GM19438 (cell line): Measurements from ENCODE around the gene MECP2.

Experiments used
- ATAC-seq: cut with Tn5 transposase; IDR thresholded peaks from one replicate; pipeline ENCODE4 v1.9.1; 2021; ENCODE audit warnings: low read depth; ENCODE audit not compliant: unreplicated experiment

The MECP2 gene

DNA sequence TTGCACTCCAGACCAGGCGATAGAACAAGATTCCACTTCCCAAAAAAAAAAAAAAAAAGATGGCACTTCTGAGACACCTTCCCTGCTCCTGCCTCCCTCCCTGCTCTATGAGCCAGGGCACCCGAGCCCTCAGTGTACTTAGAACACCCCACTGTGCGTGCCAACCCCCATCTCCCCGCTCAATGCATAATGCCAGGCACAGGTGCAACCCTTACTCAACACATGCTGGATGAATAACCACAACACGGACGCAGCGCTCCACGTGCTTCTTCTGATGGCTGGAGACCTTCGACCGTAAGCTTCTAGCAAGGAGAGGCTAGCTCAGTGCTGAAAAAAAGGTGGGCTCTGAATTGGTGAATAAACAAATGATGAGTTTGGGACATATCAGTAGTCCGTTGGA, 57.9 kb downstream of the MECP2 start:
- no peak for ATAC-seq

DNA sequence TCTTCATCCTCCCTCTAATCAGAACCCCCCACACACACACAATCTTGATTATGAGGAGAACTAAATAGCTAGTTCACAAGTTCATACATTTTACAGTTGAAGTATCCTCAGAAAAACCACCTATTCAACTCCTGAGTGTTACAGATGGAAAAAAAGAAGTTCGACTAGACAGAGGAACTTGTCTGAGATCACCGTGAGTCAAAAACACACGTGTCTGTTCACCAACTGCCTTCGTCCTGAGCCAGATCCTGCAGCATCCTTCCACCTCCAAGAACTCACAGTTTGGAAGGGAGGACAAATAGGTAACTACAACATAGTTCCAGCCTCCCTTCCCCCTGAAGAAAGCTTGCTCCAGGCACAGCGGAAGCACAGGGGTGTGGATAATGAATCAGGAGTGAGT, 58.9 kb downstream of the MECP2 start:
- ATAC-seq, result no peak

DNA sequence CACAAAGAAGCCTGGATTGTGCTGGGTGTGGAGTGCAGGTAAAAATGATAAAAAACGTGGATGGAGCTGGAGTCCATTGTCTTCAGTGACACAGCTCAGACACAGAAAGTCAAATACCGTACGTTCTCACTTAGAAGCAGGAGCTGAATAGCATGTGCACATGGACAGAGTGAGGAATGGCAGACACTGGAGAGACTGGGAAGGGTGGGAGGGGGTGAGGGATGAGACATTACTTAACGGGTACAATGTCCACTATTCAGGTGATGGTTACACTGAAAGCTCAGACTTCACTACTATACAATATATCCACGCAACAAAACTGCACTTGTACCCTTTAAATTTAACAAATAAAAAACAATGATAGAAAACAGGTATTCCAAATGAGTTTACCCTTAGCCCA, 59.8 kb downstream of the MECP2 start:
- ATAC-seq, result no peak

DNA sequence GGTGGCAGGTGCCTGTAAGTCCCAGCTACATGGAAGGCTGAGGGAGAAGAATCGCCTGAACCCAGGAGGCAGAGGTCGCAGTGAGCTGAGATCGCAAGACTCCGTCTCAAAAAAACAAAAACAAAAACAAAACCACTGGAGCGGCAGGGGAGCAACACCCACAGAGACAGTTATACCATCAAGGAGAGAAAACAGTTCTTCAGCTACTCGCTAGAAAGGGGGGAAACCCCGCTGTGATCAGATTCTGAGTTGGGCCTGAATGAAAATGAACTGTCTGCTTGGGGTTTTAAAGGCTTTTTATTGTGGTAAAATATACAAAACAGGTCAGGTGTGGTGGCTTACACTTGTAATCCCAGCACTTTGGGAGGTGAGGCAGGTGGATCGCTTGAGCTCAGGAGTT, 61.0 kb downstream of the MECP2 start:
- no peak for ATAC-seq

DNA sequence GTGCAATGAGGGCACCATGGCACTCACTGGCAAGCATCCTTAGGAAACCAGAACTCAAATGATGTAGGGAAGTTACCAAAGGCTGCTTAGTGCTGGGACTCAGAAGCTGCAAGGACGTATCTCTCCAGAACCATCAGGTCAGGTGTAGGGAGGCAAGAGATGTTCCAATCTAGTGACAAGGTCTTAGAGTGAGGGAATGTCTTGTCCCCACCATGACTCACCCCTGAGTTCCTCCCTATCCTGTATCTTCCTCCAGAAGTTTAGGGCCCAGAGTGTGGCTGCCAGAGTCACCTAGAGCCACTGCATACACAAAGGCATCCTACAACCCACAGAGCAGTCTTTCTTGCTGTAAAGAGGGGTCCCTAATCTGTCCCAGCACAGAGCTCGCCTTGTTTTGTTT, 63.7 kb downstream of the MECP2 start:
- no peak for ATAC-seq

DNA sequence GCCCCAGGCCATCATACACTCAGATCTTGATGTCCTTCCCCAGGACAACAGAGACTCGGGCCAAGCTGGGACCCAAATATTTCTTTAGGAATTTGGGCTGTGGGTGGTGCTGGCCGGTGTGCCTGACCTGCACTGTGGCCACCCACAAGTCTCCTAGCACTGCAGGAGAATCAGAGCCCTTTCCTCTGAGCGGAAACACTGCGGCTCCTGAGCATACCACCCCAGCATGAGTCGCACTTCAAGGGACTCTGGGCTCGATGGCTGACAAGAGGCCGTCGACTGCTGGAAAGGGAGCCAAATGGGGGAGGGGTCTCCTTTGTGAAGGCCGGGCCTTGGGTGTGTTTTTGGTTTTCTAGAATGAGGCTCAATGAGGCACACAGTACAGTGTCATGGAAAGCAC, 64.9 kb downstream of the MECP2 start:
- ATAC-seq, result no peak

DNA sequence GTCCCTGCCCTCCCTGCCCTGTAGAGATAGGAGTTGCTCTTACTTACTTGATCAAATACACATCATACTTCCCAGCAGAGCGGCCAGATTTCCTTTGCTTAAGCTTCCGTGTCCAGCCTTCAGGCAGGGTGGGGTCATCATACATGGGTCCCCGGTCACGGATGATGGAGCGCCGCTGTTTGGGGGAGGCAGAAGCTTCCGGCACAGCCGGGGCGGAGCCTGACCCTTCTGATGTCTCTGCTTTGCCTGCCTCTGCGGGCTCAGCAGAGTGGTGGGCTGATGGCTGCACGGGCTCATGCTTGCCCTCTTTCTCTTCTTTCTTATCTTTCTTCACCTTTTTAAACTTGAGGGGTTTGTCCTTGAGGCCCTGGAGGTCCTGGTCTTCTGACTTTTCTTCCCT, 65.4 kb downstream of the MECP2 start:
- no peak for ATAC-seq

DNA sequence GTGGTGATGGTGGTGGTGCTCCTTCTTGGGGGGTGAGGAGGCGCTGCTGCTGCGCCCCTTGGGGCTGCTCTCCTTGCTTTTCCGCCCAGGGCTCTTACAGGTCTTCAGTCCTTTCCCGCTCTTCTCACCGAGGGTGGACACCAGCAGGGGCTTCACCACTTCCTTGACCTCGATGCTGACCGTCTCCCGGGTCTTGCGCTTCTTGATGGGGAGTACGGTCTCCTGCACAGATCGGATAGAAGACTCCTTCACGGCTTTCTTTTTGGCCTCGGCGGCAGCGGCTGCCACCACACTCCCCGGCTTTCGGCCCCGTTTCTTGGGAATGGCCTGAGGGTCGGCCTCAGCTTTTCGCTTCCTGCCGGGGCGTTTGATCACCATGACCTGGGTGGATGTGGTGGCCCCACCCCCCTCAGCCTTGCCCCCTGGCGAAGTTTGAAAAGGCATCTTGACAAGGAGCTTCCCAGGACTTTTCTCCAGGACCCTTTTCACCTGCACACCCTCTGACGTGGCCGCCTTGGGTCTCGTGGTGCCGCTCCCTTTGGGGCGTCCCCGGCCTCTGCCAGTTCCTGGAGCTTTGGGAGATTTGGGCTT, 66.7 kb downstream of the MECP2 start:
- ATAC-seq, result no peak

DNA sequence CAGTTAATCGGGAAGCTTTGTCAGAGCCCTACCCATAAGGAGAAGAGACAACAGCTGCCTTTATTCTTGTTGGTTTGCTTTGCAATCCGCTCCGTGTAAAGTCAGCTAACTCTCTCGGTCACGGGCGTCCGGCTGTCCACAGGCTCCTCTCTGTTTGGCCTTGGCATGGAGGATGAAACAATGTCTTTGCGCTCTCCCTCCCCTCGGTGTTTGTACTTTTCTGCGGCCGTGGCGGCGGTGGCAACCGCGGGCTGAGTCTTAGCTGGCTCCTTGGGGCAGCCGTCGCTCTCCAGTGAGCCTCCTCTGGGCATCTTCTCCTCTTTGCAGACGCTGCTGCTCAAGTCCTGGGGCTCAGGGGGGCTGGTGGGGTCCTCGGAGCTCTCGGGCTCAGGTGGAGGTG, 67.3 kb downstream of the MECP2 start:
- ATAC-seq, result no peak

DNA sequence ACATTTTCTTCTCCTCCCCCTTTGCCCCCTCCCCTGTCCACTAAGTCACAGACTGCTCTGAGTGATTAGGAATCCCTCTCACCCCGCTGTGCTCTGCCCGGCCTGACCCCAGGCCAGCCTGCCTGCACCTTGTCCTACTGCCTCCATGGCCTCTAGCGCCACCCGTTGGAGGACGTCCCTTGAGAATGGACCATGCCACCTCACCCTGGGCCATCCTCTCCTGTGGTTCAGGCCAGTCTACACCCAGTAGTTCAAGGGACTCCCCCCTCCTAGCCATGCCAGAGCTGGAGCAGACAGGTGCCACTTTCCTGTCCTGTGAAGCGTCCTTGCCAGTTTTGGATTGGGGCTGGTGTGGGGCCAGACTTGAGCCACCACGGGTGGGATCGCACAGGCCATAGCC, 68.1 kb downstream of the MECP2 start:
- no peak for ATAC-seq

DNA sequence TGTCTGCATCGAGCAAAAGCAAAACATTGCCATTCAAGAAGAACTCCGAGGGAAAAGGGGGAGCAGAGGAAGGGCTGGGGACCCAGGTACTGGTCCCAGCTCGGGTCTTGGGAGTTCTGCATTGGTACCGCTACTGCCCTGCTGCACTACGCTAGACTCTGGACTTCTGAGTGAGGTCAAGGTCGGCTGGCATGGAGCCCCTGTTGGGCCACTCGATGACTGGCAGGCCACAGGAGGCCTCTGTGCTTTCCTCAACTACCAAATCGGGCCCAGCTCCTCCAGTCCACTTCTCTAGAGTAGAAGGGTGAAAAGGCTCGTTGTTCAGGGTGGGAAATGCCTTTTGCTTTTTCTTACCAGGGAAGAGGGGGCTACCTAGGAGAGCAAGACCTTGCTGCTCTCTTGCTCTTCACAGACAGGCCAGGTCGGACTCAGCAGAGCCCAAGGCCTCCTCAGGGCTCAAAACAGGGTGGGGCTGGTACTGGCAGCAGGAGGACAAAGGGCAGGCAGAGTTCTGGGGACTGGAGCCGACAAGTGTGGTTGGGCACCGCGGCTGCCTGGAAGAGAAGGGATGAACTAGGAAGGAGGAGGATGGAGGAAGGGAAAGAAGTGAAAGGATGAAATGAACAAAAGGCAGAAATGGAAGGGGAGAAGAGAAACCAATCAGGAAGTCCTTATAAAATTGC, 68.9 kb downstream of the MECP2 start:
- no peak for ATAC-seq

DNA sequence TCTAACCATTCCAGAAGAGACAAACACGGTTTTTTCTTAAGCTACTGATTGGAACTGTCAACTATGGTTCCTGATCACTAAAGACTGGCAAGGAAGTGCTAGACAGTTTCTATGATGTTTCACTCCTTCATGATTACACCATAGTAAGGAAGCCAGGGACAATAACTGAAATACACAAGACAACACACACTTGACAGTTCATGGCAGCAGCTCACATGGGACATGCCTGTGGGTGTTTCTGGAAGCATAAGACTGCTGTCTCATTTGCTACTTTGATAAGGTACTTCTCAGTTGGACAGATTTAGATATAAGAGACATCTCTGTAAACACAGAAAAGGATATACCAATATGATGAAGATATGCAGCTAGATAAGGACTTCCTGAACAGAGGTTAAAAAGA, 69.5 kb downstream of the MECP2 start:
- no peak for ATAC-seq

DNA sequence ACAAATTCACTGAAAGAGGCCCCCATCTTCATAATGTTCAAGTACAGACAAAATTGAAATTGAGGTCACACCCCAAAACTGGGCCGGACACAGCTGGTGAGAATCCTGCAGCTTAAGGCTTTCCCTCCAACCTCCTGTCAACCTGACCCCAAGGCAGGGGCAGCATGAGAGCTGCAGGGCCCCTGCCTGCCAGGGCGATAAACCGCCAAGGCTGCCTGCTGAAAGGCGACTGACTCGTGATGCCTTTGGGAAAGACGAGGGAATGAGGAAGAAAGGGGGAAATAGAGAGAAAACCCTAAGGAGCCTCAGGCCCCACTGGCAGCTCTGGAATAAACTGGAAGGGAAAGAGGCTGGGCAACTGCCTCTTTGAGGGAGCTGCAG, 70.5 kb downstream of the MECP2 start:
- ATAC-seq, result no peak

DNA sequence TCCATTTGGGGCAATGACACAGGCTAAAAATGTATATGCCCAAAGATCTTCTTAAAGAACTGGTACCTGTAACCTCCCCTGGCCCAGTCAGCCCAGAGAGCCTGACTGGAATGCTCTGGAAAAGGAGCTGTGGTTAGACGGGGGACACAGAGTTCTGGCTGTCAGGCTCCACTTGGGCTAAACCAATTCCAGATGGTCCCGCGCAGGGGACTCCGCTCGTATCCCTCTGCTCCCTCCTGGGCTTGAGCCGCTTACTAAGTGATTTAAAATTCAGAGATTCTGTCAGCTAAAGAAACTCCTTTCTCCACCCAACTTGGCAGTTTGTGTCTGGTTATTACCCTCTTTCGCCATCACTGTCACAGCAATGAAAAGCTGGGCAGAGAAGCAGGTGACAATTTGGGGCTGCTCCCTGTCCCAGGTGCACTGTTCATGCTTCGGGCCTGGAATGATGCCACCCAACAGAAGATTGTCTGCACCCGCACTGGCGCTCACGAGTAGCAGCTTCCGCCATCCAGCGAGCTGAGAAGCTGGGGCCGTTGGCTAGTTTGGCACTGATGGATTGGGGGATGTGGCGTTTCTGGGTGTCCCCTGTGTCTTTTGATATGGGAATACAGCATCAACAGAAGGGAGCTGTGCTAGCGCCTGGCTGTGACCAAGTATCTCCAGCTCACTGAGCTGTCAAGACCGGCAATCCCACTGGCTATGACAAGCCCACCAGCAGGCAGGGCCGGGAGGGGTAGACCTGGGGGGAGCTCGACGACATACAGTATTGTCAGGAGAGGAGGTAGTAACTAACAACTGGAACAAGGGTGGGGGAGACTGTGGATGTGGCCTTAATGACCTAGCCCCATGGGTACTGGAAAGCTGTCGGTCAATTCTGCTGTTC, 71.1 kb downstream of the MECP2 start:
- no peak for ATAC-seq

DNA sequence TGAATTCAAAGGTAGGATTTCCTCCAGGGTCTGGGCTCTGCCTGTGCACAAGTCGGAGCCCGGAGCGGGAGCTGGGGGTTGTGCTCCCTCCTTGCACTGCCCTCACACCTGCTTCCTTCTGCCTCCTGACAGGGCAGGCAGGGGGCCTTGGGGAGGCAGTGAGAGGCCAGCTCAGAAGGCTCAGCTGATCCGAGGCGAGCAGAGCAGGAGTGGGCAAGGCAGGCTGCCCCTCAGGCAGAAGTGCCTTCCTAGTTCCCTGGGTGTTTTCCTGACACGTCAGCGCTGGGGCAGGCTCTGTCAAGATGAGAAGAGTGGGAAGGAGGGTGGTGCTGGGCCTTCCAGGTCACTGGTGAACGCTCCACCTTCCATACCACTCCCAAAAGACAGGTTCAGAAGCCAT, 72.3 kb downstream of the MECP2 start:
- no peak for ATAC-seq

DNA sequence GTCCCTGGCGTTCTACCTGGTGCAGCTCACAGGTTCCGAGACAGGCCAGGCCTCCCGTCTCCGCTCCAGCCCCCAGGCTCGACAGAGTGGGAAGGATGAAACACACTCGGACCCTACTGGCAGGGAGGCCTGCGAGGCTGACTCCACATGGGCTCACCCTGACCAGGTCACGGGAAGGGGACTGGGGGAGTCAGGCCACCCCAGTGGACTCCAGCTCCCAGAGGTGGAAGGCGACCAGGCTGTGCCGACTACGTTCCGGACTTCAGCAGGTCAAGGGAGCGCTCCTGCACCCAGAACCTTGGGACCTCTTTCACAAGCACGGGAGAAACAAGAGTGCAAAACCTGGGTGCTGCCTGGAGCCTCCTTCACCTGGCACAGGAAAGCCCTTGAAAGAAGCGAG, 73.2 kb downstream of the MECP2 start:
- no peak for ATAC-seq

DNA sequence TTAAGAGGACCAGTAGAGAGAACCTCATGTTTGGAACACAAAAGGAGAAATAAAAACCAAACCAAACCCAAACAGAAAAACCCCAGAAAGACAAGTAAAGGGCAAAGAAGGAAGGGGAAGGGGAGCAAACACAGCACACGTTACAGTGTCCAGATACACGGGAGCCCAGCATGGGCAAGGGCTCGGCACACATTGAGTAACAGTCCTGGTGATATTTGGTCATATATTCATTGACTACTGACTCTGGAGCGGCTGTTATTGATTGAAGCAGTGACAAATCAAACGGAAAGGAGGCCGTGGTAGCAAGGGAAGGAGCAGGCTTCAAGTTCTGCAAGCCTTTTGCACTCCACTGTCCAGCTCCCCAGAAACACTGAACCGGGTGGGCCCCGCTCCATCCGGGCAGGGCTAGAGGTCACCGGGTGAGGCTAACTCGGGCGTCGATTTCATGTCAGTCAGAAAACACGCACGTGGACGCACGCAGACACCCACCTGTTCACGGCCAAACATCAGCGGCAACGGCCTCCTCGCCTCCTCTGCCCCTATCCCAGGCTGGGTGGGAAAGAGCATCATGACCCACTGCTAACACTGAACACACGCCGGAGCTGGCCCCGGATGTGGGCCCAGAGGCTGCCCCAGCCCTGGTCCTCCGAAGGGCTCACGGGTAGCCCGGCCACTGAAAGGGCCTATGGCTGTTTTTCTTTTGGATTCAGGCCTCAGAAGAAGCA, 74.1 kb downstream of the MECP2 start:
- ATAC-seq, result no peak

DNA sequence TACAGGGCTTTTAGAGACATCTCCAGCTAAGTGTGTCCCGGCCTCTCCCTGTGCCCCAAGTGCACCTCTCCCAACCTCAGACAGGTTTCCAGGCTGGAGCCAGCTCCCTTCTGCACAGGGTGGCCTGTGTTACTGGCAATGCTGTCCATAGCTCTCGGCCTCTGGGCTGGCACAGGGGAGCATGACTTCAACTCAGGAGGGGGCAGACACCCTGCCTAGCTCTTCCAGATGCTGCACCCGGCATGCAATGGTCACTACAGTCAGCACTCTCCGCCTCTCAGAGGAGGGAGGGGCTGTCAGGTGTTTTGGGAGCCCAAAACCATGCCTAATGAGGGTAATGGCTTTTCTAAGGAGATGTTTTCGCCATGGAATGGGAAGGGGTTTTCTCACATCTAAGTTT, 75.4 kb downstream of the MECP2 start:
- no peak for ATAC-seq

DNA sequence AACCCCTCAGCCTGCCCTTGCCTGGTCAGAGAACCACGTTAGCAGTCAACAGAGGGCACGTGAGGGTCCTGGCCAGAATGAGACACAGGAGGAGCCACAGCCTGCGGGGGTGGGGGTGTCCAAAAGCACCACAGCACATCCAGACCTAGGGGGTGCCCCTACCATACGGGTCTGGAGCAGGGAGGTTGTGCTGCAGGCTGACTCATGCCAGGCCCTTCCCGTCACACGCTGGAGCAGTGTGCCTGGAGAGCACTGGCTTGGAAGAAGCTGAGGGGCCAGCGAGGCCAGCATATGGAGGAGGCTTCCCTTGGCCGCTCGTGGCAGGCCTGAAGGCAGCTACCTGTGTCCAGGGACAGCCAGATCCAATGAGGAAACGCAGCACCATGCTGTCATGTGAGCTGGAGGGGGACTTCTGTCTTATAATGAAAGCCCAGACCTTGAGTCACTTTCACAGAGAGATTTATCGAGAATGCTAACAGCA, 76.3 kb downstream of the MECP2 start:
- ATAC-seq, result no peak

DNA sequence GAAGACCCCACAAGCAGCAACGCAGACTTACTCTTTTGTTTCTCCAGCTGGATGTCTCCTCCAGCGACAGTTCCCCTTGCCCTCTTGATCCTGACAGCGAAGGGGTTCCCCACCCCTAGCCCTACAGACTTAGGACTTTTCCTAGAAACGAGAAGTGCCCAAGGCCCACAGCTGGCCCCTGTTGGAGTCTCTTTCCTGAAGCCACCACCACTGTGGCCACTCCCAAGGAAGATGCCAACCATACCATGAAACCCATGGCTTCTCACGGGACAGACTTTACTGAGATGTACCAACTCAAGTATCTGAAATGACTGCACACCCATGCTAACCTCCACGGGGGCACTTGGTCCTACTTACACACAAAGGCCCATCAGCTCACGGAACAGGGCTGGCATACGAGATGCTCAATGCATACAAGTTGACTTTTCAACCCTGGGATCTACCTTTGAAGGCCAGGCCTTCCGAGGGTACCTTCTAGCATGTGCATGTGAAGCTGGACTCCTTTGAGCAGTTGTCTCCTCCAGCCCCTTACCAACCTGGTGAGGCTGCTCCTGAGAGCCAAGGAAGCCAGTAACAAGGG, 76.9 kb downstream of the MECP2 start:
- no peak for ATAC-seq
